Smooth muscle cell (in vitro differentiated cells): ENCODE measurements around the gene OR14K1. TPM values are rescaled to one million over a fixed set of nuclear protein-coding genes. Genes with fewer than 3 reads are reported as not detected.
"Not testable (repeated sequence)": the region's sequence is repeated elsewhere in the genome, so short reads cannot be mapped to it uniquely, and the experiment has no call there.

Source experiments
- DNase-seq: peaks from one replicate; lab custom pipeline; 2025; ENCODE audit not compliant: unreplicated experiment; lab: John Stamatoyannopoulos, UW
- H2AFZ ChIP-seq: fragments of 200-600 bp; sonication (generic); 2 replicates; pipeline ENCODE4 v1.6.0; 2016; ENCODE audit warnings: antibody characterized with exemption, low read depth, mild to moderate bottlenecking
- H3F3A ChIP-seq: fragments of 200-600 bp; sonication (generic); 2 replicates; pipeline ENCODE4 v1.6.0; 2017; ENCODE audit warnings: antibody characterized with exemption, low read depth
- H3K27ac ChIP-seq: fragments of 200-600 bp; sonication (generic); 2 replicates; pipeline ENCODE4 v1.5.1; 2016; ENCODE audit warnings: low read depth, mild to moderate bottlenecking
- H3K27me3 ChIP-seq: fragments of 200-600 bp; sonication (generic); 2 replicates; pipeline ENCODE4 v1.6.1; 2016; ENCODE audit warnings: low read depth, mild to moderate bottlenecking
- H3K36me3 ChIP-seq: fragments of 200-600 bp; sonication (generic); 2 replicates; pipeline ENCODE4 v1.5.1; 2016; ENCODE audit warnings: low read depth
- H3K4me1 ChIP-seq: fragments of 200-600 bp; sonication (generic); 2 replicates; pipeline ENCODE4 v1.5.1; 2016; ENCODE audit warnings: low read depth
- H3K4me2 ChIP-seq: fragments of 200-600 bp; sonication (generic); 2 replicates; pipeline ENCODE4 v1.6.0; 2016; ENCODE audit warnings: mild to moderate bottlenecking
- H3K4me3 ChIP-seq: fragments of 200-600 bp; sonication (generic); 2 replicates; pipeline ENCODE4 v1.5.1; 2016; ENCODE audit warnings: mild to moderate bottlenecking
- H3K79me2 ChIP-seq: fragments of 200-600 bp; sonication (generic); 2 replicates; pipeline ENCODE4 v1.6.0; 2016; ENCODE audit warnings: low read depth, mild to moderate bottlenecking
- H3K9ac ChIP-seq: fragments of 200-600 bp; sonication (generic); 2 replicates; pipeline ENCODE4 v1.6.0; 2016; ENCODE audit warnings: low read depth
- H3K9me3 ChIP-seq: fragments of 200-600 bp; sonication (generic); replicated peaks from 2 replicates; pipeline ENCODE4 v1.5.1; 2016; ENCODE audit warnings: low read depth
- H4K20me1 ChIP-seq: fragments of 200-600 bp; sonication (generic); 2 replicates; pipeline ENCODE4 v1.6.0; 2016; ENCODE audit warnings: low read depth
- WGBS: methylation state at CpG from one replicate; pipeline ENCODE4 v1.1.7; 2016; ENCODE audit warnings: low lambda C conversion rate; 5-methylcytosine and 5-hydroxymethylcytosine counted together
- polyA plus RNA-seq: library from polyadenylated mRNA; unstranded; fragments of >200 nt; fragmentation: Nextera tagmentation; extraction: Ambion mirVana; gene quantifications from 2 replicates; pipeline ENCODE4 v1.2.1, GENCODE V29; 2016
- total RNA-seq: library from RNA; depleted of rRNA; stranded (reverse); fragments of >200 nt; gene quantifications from 2 replicates; pipeline ENCODE4 v1.2.3, GENCODE V29; 2014
- TF ChIP-seq, protein P1 (sequence below): fragments of 200-600 bp; sonication (generic); IDR thresholded peaks from 2 replicates; pipeline ENCODE4 v1.5.1; 2017; ENCODE audit warnings: borderline replicate concordance, mild to moderate bottlenecking, antibody characterized with exemption; ENCODE audit not compliant: insufficient read depth, poor library complexity, severe bottlenecking

Gene OR14K1
- total and polyA plus RNA-seq, 2 experiments from 2014 or later, result not detected

GRCh38 chr1:247746391-247746935, 8.0 kb downstream of the OR14K1 start:
- no peak for DNase-seq
- H3K27me3 ChIP-seq, result no peaks in the 10 kb centered on the region
- H3F3A ChIP-seq, result no peaks in the 10 kb centered on the region
- no peaks in the 10 kb centered on the region for H3K36me3 ChIP-seq
- no peak overlapping the region for H3K9ac ChIP-seq
- no peaks in the 10 kb centered on the region for H3K4me1 ChIP-seq
- no peaks in the 10 kb centered on the region for H3K79me2 ChIP-seq
- no peak overlapping the region for H3K27ac ChIP-seq
- 57% methylated on average over 3 of the region's 3 CpGs for WGBS
- H3K4me3 ChIP-seq, result no peak overlapping the region
- H2AFZ ChIP-seq, result no peak overlapping the region
- peaks cover 19% of the 10 kb centered on the region for H3K9me3 ChIP-seq
- H3K4me2 ChIP-seq, result no peak overlapping the region
- no peaks in the 10 kb centered on the region for H4K20me1 ChIP-seq
- TF ChIP-seq, protein P1, sequence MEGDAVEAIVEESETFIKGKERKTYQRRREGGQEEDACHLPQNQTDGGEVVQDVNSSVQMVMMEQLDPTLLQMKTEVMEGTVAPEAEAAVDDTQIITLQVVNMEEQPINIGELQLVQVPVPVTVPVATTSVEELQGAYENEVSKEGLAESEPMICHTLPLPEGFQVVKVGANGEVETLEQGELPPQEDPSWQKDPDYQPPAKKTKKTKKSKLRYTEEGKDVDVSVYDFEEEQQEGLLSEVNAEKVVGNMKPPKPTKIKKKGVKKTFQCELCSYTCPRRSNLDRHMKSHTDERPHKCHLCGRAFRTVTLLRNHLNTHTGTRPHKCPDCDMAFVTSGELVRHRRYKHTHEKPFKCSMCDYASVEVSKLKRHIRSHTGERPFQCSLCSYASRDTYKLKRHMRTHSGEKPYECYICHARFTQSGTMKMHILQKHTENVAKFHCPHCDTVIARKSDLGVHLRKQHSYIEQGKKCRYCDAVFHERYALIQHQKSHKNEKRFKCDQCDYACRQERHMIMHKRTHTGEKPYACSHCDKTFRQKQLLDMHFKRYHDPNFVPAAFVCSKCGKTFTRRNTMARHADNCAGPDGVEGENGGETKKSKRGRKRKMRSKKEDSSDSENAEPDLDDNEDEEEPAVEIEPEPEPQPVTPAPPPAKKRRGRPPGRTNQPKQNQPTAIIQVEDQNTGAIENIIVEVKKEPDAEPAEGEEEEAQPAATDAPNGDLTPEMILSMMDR, result no peak

DNA sequence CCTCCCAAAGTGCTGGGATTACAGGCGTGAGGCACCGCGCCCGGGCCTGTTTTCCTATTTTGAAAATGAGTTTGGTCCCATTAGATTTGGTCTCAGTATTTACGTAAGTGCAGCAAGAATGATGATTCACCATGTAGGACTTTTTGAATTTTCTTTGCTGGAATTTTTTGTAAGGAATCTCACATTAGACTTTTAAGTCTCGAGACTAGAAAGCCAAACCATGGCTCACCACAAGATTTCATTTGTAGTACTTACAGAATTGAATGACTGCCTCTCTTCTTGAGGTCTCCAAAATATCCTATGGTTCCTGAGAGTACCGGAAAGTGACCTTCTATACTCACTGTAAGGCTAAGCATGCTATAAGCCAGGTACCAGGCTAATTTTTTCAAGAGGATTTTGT, 9.2 kb downstream of the OR14K1 start:
- H3K4me1 ChIP-seq, result no peaks in the 10 kb centered on the region
- H3K27me3 ChIP-seq, result no peaks in the 10 kb centered on the region
- no peaks in the 10 kb centered on the region for H4K20me1 ChIP-seq
- peaks cover 27% of the 10 kb centered on the region for H3K9me3 ChIP-seq
- H3K9ac ChIP-seq, result no peak overlapping the region
- TF ChIP-seq, protein P1, result no peak
- no peak for DNase-seq
- no peak overlapping the region for H2AFZ ChIP-seq
- 82% methylated on average over 7 of the region's 7 CpGs for WGBS
- H3K79me2 ChIP-seq, result no peaks in the 10 kb centered on the region
- H3K27ac ChIP-seq, result no peak overlapping the region
- no peaks in the 10 kb centered on the region for H3F3A ChIP-seq
- no peaks in the 10 kb centered on the region for H3K36me3 ChIP-seq
- no peak overlapping the region for H3K4me2 ChIP-seq
- no peak overlapping the region for H3K4me3 ChIP-seq

DNA sequence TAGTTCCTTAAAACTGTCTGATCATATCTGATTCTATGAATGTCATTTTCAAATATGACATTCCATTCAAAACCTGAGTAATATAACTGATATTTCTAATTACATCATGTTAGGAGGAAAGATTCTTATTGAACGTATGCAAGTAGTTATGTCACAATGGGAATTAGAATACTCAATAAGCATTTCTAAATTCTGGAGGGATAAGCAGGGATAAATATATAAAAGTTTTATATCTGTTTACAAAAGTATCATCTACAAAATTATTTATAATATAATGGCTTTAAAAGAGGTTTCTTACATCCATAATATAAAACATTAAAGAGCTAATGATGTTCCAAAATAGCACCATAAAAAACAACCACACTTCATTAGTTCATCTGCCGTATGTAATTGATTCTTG, 9.6 kb downstream of the OR14K1 start, which contains the start of gene OR14A2:
Gene OR14A2, minus strand, starts transcription at position 101 of the 400 bp plus-strand sequence.
- Histone ChIP-seq H3K36me3 (no peaks in the 10 kb centered on the region), H3K27me3 (no peaks in the 10 kb centered on the region), H3K9ac (no peak within 1 kb of the TSS), H3K4me1 (no peaks in the 10 kb centered on the region), H3K4me3 (no peak within 1 kb of the TSS), H3K9me3 (peaks cover 27% of the 10 kb centered on the region), H3F3A (no peaks in the 10 kb centered on the region), H3K27ac (no peak within 1 kb of the TSS), H4K20me1 (no peaks in the 10 kb centered on the region), H2AFZ (no peak within 1 kb of the TSS), H3K4me2 (no peak within 1 kb of the TSS), H3K79me2 (no peaks in the 10 kb centered on the region)
- TF ChIP-seq, protein P1, result no peak
- 89% methylated on average over 2 of the region's 2 CpGs for WGBS
- no peak for DNase-seq

GRCh38 chr1:247749870-247750269, 11.5 kb downstream of the OR14K1 start:
- TF ChIP-seq, protein P1, result no peak
- Histone ChIP-seq H2AFZ (no peak overlapping the region), H3F3A (no peaks in the 10 kb centered on the region), H3K27ac (no peak overlapping the region), H3K79me2 (no peaks in the 10 kb centered on the region), H3K9me3 (peaks cover 27% of the 10 kb centered on the region), H3K9ac (no peak overlapping the region), H3K27me3 (no peaks in the 10 kb centered on the region), H3K4me1 (no peaks in the 10 kb centered on the region), H3K4me2 (no peak overlapping the region), H3K4me3 (no peak overlapping the region), H3K36me3 (no peaks in the 10 kb centered on the region), H4K20me1 (no peaks in the 10 kb centered on the region)
- WGBS, result 71% methylated on average over 1 of the region's 1 CpG
- DNase-seq, result no peak

DNA sequence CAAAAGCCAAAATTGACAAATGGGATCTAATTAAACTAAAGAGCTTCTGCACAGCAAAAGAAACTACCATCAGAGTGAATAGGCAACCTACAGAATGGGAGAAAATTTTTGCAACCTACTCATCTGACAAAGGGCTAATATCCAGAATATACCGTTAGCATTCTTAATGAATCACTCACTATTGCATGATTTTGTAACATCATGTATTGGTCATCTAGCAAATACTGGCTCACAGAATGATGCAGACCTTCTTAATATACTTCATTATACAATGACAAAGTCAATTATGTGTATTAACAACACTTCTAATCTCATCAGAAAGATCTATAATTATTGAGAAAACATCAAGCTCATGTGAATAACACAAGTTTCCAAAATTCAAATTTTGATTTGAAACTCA, 15.9 kb downstream of the OR14K1 start:
- H3K4me2 ChIP-seq, H3K27me3 ChIP-seq, H2AFZ ChIP-seq, H3K4me3 ChIP-seq, H3K9ac ChIP-seq, H3F3A ChIP-seq, H3K27ac ChIP-seq, H3K79me2 ChIP-seq, H4K20me1 ChIP-seq, DNase-seq, H3K36me3 ChIP-seq, H3K4me1 ChIP-seq: not testable (repeated sequence)
- H3K9me3 ChIP-seq, result peaks cover 17% of the 10 kb centered on the region
- WGBS, result 67% methylated on average over 1 of the region's 1 CpG
